Activated naive CD4-positive, alpha-beta T cell (primary cell): ENCODE data around the gene CMIP.

Experiments
- DNase-seq, 4 experiments: peaks; one replicate each; lab custom pipeline; 2025; lab: John Stamatoyannopoulos, UW

The CMIP gene

GRCh38 chr16:81447383-81448101 is 2.9 kb downstream of the CMIP start:
- no peak for DNase-seq

- no peak for DNase-seq
These were observed 3.8 kb downstream of the CMIP start for GRCh38 chr16:81448154-81449131.

DNA sequence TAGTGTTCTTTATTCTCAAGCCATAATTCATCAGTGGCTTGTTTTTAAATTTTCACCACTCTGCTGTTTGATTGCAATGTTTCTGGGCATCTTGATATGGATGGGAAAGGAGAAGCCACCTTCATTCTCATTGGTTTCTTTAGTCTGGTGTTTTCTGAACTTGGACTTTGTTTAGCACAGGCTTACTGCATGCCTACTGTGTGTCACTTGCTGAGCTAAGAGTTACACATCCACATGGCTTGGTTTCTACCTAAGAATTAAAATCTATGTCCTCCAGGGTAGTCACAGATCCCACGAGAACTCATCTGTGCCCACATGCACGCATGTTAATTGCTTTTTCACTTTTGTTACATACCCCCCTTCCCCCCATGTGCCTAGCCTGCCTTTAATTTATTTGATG is 4.6 kb downstream of the CMIP start:
- DNase-seq: no peak

DNA sequence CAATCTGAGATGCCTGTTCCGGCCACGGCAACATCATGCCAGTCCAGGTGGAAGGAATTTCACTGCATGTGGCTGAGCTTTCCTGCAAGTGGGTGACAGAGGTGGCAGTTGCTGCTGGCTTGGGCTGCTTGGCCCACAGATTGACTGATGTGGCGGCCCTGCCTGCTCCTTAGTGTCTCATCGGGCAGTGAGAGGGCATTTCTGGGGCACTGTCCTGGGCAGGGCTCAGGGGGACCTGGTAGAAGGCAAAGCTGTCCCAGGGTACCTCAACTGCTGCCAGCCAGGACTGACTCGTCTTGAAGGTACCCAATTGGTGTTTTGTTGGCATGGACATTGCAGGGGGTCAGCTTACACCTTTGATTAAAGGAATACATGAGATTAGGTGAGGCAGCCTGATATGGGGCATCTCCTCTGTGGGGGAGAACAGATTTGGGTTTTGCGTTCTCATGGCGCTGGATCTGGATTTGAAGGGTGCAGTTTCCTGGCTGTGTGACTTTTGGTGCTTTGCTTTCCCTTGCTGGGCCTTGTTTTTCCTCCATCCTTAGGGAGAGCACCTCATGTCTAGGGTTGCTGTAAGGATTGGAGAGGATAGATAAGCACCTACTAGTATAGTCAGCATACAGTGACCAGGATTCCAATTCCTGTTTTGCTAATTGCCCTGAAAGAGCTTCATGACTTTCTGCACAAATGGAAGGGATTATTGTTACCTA is 5.4 kb downstream of the CMIP start:
- no peak for DNase-seq

GRCh38 chr16:81450783-81451491 is 6.3 kb downstream of the CMIP start:
- DNase-seq: no peak

- DNase-seq: peak in 1 of 4 experiments; percentile 5
These were observed 7.4 kb downstream of the CMIP start for GRCh38 chr16:81451753-81452680.

DNA sequence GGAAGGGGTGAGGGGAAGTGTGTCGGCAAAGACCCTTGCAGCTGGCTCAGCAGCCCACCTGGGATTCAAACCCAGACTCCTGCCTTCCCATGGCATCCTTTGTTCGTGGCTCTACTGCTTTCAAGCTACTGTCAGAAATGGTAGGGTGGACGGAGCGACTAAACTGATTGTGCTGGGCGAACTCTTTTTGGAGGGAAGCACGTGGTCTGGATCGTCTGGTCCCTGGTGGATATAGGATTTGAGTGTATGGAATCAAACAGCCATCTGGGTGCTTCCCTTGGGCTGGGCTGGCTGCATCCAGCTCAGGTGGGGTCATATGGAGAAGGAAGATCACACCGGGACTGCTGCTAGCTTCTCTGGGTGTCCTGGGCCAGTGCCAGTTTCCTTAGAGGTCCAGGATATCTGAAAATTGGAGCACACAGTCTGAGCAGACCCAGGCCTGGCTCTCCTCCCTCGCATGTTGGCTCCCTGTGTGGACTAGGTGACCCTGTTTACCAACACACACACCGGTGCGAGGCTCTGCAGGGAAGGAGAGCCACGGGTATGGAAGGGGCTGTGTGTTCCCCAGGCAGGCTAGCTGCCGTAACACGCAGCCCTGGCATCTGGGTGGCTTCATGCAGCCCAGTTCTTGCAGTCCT is 8.6 kb downstream of the CMIP start:
- no peak for DNase-seq

DNA sequence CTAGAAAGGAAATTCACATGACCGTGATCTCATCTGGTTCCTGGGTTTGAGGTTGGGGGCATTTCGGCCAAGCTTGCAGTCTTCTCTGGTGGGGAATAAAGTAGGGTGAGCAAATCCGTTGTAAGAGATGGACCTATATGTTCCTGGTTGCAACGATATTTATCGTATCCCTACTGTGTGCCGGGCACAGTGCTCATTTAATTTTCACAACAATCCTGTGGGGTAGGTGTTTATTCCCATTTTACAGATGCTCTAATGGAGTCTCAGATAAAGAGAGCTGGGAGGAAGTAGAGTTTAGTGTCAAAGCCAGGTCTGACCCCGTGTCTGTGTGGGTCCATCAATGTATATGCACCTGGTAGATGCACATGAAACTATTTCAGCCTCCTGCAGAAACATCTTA is 9.4 kb downstream of the CMIP start:
- DNase-seq: no peak

- DNase-seq: no peak
These were observed 10.4 kb downstream of the CMIP start for GRCh38 chr16:81455006-81455405.

GRCh38 chr16:81455720-81456494 is 11.3 kb downstream of the CMIP start:
- DNase-seq: no peak

DNA sequence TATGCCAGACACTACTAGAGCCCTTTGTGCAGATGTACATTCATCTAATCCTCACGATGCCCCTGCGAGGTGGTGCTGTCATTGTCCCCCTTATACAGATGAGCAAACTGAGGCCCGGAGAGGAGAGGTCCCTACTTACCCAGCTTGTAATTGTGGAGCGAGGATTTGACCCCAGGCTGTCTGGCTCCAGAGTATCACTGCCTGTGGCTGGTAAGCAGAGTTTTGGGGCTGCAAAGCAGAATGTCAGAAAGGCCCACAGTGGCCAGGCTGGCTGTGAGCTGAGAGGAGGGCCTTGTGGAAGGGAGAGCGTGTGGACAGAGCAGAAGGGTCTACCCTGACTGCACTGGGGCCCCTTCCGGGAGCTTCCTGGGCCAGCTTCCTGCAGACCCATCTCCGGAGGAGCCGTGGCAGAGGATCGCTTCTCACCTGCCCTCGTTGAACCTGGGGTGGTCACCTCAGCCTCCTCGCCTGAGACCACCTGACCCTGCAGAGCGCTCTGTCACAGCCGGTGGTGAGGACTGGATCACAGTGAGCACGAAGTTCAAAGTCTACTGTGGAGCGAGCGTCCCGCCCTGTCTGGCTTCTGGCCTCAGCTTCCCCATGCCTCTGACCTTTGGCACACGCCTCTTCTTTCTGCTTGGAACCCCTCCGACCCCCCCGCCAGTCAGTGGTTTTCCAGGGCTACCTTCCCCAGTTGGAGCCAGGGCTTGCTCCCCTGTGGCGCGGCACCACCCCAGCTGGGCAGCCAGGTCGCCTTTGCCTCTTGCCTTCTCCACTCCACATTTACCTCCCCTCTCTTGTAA is 12.1 kb downstream of the CMIP start:
- no peak for DNase-seq

- no peak for DNase-seq
These were observed 12.9 kb downstream of the CMIP start for GRCh38 chr16:81457326-81458133.

DNA sequence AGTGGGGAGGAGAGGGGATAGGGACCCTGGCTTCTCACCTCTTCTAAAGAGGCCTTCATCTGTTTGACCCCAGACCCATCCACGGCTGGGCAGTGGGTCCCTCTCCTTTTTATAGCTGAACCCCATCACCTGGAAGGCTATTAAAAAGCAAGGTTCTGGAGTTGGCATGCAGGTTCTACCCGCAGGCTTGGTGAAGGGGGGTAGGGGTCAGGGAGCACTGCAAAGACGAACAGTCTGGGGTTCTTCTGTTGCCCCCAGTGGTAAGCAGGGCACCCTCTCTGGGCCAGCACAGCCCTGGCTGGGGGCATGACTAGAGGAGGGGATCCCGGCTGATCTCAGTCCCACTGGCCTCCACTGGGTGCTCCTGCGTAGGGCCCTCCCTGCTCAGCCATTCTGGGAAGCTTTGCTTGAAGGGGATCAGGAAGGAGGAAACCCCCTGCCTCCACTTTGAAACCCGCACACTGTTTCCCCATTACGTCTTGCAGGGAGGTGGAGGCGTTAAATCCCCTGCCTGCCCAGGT is 13.6 kb downstream of the CMIP start:
- DNase-seq: no peak

- no peak for DNase-seq
These were observed 14.4 kb downstream of the CMIP start for GRCh38 chr16:81458827-81459598.

GRCh38 chr16:81460075-81460474 is 15.5 kb downstream of the CMIP start:
- DNase-seq: no peak

GRCh38 chr16:81461243-81461642 is 16.6 kb downstream of the CMIP start:
- no peak for DNase-seq

- no peak for DNase-seq
These were observed 17.2 kb downstream of the CMIP start for GRCh38 chr16:81461766-81462165.
